HG03457 (cell line): ENCODE results near the gene CDK5RAP2.

Experiments
- ATAC-seq: cut with Tn5 transposase; IDR thresholded peaks from one replicate; pipeline ENCODE4 v1.9.1; 2021; ENCODE audit warnings: moderate number of reproducible peaks; ENCODE audit not compliant: unreplicated experiment

The CDK5RAP2 gene

DNA sequence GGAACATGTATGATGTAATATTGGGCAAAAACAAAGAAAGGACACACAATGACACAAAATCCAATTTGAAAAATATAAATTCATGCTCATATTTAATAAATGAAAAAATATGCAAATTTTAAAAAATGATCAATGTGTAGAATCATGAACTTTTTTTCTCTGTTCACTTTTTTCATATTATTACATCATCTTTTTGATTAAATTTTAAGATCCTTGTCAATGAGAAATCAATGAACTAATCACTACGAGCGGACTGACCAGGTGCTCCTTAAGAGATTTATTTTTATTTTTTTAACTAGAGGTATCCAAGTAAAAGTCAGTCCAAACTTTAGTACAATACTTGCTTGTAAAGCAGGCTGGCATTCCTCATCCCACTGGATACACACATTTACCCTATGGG, 174.1 kb downstream of the CDK5RAP2 start:
- no peak for ATAC-seq

DNA sequence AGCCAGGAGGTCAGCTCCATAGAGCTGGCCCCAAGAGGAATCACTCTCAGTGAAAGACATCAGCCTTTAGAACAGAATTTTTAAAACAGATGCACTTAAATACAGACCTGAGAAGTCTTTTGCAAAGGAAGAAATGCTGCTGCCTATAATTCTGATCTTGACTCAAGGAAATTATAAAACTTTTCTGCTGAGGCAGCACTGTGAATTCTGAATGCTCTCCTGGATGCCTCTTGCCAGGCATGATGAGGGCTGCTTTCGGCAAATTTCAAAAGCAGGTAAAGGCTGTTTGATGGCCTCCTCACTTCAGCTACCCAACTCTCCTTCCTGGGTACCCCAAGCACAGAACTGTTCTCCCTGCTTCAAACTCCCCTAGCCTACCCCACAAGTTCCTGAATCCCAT, 174.8 kb downstream of the CDK5RAP2 start:
- ATAC-seq, result no peak

DNA sequence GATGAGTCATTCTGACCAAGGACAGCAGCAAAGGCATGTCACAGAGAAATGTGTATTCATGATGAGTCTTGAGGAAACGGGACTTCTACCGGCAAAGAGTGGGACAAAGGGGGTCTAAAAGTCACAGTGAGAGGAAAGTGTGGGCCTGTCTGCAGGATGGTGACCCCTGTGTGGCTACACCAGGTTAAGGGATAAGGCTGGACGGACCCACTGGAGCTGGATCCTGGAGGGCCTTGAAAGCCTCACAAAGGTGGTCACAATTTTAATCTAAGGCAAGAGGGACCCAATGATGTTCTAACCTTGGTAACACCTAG, 176.5 kb downstream of the CDK5RAP2 start:
- ATAC-seq, result no peak

DNA sequence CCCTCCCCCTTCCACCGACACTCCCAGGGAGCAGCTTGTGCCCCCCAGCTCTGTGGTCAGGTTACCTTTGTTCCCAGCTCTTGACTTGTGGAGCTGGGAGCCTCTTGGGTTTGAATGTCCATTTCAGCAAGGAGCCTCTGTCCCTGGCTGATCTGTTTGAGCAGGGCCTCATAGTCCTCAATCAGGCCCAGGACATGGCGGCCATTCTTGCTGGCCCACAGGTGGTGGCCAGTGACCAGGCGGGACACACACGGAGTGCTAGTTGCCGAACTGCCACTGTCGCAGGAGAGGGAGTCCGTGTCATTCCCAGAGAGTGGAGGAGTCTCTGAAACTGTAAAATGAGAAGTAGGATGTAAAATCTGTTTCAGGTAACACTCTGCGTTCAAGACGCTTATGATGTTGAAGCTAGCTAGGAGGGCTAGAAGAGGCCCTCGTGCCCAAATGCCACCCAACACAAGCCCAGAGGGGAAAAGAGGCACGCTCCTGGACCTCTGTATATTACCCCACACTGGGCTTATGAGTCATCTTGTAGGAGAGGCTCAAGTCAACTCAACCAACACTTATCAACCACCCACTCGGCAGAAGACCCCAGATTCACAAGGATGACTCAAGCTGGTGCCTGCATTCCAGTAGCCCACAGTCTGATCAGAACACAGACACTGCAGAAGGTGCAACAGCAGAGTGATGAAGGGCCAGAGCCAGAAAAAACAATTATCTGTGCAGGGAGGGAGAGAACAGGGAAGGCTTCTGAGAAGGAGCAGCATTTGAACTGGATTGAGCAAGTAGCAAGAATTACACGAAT, 177.0 kb downstream of the CDK5RAP2 start:
- ATAC-seq, result no peak

DNA sequence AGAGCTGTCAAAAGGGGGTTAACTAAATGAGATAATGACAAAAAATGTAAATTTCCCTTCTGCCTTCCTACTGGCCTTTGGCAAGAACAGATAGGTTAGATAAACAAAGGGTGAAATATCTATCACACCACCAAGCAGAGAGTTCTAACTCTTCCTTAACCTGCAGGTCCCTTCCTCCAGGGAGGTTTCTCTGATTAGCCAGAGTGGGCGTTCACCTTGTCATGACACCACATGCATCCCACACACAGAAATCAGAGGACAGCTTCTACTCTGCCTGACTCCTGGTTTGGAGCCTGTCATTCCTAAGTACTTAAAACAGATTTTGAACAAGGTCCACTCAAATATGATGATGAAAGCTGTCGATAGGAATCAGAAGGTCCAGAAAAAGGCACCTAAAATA, 180.0 kb downstream of the CDK5RAP2 start:
- ATAC-seq, result no peak

DNA sequence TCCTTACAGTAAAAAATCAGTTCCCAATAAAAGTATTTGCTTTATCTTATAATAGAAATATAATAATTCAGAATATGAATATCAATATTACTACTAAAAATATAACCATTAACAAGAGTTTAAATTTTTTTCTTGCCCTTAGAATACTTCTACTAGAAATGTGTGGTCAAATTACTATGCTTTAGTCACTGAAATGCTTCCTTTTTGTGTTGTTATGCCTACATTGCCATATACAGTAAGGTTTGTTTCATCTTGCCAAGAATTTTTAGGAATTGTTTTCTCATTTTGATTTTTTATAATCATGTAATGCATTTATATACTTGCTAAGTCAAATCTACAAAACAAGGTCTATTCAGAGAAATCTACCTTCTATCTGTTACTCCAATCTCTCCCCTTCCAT, 181.7 kb downstream of the CDK5RAP2 start:
- no peak for ATAC-seq

DNA sequence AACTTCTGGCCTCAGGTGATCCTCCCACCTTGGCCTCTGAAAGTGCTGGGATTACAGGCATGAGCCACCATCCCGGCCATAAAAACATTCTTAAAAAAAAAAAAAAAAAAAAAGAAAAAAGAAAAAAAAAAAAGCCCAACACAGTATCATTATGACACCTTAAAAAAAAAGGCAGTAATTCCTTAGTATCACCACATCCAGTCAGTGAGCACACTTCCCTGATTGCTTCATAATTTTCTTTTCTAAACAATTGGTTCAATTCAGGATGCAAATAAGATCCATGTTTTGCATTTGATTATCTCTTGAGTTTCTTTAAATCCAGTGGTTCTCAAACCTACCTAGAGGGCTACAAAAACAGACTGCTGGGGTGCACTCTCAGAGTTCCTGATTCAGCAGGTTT, 182.5 kb downstream of the CDK5RAP2 start:
- ATAC-seq, result no peak

DNA sequence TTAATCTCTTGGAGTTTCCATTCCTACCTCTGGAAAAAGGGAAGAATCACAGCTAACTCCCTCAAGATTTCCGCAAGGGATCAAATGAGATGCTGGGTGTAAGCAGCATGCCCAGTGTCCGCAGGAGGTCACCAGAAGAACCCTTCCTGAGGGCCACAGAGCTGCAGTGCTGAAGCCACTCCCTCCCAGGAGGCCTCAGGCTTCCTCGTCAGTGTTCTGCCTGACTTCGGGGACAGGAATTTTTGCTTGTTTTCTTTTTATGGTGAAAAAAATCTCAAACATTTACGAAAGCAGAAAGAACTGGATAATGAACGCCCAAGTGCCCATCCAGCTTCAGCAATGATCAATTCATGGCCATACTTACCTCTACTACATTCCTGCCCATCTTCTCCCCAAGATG, 183.0 kb downstream of the CDK5RAP2 start:
- ATAC-seq, result no peak

DNA sequence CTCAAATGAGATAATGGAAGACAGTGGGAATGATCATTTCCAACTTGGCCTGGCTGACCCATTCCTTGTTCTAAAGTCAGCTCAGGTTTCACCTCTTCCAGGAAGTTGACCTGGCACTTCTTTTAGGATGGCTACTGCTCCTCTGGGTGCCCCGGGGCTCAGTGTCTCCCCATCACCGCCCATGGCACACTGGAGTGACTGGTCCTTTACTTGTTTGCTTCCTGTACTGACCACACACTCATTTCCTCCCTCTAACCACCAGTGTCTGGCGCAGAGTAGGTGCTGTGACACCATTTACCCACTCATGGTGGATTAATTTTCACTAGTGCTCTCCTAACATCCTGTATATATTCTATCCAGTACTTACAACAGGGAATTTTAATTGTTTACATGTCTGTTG, 183.5 kb downstream of the CDK5RAP2 start:
- no peak for ATAC-seq

DNA sequence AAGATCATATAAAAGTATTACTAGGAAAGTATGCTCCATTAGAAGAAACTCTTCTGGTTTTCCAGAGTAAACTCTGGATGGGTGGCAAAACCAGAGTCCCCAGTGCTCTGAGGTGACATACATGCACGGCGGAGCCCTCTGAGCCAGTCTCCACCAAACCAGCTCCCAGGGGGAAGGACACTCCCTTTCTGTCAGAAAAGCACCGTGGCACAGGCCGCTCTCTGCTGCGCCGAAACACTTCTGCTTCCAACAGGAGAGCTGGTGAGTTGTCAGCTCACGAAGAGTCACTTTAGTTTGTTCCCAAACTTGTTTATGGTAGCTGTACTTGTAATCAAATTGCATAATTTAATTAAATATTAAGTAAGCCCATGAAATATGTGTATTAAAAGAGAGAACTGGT, 184.6 kb downstream of the CDK5RAP2 start:
- ATAC-seq, result no peak

DNA sequence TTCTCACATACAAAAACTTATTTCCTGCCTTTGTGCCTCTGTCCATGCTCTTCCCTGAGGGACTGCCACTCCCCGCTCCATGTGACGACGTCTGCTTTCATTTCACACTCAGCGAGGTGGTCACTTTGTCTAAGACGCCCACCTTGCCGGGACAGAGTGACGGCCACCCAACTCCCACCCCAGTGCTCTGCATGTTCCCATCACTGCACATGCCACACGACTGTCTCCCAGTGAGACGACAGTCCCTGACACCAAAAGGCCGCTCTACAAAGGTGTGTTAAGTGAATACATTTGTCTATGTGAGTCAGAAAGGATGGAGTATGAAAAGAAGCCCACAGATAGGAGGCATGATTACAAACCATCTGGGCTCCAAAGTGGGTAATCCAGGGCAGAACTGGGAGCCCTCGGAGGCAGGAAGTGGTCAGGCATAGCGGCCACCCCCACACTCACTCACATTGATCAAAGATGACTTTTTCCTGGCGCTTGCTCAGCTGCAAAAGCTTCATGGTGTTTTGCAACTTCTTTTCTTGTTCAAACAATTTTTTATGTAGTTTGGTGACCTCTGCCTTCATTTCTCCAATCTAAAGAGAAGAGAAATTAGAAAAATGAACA, 185.8 kb downstream of the CDK5RAP2 start:
- no peak for ATAC-seq

DNA sequence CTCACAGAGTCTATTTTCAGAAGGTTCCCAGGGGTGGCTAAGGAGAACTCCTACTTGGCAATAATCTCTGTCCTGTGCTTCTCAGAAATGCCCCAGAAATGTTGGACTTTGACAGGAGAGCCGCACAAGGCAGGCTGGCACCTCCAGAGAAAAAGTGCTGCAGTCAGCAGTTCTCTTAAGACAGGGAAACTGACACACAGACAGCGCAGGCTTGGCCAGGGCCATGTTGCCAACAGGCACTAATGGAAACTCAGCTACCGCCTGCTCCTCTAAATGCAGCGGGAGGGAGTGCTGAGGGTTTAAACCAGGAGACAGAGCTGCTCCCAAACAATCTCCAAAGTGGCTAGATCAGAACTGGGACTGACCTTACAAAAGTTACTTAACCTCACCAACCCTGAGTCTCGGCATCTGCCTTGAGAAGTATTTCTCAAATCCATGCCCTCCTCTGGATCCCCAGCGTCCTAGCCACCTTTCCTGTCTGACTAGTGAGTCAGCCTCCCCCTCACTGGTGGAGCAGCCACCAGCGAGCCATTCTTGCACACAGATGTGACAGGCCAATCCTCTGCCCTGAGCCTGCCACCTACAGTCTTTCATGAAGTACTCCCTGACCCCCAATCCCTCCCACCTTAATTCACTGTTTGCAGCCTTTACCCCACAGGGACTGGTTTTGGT, 186.4 kb downstream of the CDK5RAP2 start:
- no peak for ATAC-seq

DNA sequence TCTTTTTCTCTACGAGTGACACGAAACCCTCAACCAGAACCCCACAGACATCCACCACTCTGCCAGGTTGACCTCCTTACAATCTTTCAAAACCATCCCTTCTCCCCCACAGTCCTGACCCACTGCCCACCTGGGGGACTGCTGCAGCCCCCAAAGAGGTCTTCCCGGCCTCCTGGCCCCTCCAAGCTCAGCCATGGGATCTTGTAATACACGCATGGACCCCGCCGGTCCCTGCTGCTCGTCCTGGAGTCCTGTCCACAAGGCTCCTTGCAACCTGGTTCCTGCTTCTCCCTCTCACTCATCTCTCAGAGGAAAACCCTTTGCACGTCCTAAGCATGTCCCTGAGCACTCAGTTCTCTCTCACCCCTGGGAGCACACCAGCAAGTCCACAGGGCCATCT, 187.3 kb downstream of the CDK5RAP2 start:
- no peak for ATAC-seq

DNA sequence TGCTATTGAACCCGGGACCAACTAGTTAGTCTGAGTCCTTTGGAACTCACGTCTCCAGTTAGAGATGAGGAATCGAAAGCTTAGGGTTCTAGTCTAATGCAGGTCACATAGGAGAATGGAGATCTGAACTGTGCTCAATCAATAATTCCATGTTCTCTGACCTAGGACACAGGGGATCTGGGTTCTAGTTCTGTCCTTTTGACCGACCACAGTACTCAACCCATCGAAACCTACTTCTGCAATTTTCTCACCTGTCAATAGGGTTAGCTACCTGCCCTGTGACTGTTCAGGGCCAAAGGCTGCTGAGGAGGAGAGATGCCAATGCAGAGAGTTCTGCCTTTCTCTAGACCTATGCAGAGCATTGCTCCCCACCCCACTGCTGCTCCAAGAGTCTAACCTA, 187.7 kb downstream of the CDK5RAP2 start:
- ATAC-seq, result no peak

DNA sequence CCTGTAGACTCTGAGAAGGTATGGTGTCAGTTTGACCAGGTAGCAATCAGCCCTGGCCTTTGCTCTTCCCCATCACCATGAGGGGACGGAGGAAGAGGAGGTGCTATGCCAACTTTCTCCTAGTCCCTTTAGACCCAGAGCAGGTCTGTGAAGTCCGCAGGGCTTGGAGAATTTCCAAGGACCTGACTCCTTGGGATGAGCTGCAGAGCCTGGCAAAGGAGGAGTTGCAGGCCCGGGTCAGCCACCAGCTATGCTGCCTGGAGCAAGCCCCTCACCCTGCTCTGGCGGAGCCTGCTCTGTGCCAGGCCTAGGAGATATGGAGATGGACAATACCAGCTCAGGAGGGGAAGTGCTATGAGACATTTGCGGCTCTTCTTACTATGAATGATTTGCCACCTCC, 188.3 kb downstream of the CDK5RAP2 start:
- no peak for ATAC-seq

DNA sequence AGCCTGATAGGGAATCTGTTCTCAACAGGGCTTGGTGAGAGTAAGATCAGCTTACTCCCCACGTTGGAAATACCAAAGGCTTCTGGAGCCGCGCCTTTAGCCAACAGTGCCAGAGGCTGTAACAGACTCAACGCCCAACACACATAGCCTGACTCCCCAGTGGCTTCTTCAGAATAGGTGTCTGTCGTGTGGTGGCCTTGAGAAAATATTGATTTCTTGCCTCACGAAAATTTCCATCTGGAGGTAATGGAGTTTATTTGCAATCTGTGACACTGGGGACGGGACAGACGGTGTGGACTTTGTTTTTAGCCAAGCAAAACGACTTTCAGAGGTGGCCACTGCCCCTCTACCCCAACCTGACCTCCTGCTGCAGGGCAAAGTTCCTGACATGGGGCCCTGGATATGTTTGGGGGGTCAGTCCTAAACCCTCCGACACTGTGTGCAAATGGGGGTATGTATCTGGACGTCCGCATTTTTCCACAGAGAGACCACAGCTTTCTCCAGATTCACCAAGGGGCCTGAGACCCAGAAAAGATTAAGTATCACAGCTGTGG, 189.3 kb downstream of the CDK5RAP2 start:
- ATAC-seq, result no peak

DNA sequence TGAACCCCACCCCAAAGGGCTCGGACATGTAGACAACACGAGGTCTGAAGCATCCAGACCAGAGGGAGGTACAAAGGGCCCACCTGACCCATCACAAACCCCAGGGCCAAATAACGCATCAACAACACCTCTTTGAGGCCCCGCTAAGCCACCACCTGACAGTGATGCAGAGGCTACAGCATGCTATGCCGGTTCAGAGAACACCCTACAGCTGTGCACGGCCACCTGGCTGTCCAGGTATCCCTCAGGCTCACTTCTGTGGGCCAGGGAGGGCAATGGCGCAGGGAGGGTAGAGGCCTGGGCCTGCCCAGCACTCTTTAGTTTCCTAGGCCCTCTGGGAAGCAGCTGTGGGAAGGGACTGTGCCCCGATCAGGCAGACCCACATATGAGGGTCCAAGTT, 190.1 kb downstream of the CDK5RAP2 start:
- ATAC-seq, result no peak

DNA sequence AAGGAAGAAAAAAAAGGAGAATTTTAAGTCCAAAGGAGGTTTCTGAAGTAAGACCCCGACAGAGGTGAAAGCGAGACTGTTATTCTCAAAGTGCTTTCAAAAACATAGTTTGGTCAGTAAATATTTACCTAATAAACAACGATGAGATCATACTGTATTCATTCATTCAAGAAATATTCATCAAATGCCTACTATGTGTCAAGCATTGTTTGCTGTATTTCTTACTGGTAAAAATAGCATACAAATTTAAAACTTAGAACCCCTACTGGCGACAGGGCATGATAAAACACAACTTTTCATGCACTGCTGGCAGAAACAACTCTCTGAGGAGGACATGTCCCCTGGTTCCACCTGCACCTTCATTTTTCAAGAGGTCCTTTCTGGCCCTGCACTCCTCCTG, 190.7 kb downstream of the CDK5RAP2 start:
- no peak for ATAC-seq

DNA sequence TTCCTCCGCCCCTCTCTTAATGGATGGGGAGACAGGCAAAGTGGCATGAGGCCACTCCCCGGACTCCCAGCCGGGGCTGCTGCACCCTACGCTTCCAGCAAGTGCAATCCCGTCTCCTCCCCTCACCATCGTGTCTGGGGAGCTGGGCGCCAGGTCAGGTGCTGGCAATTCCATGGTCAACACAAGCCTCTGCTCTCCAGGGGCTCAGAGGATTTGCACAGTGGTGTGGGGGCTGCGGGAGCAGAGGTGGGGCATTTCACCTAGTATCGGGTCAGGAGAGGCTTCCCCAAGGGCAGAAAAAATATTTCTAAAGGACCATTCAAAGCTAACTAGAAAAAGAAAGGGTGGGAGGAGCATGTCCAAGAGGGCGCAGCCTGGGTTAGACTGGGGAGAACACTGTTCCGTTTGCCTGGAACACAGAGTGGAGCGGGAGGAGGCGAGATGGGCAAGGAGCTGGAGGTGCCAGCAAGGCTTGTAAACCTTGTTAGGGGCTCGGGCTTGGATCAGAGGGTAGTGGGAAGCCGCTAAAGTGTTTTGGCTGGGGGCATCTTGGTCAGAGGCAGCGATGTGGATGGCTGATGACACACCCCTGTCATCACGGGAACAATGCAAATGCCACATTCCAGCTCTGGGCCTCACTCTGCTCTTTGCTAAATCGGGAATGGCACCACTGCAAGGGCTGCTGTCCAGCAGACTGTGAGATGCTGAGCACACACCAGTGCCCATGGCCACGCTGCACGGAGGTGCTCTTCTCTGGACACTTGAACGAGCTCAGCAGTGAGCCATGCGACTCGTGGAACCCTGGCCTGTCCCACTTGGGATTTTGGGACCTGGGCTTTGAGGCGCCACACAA, 191.7 kb downstream of the CDK5RAP2 start:
- ATAC-seq, result no peak

DNA sequence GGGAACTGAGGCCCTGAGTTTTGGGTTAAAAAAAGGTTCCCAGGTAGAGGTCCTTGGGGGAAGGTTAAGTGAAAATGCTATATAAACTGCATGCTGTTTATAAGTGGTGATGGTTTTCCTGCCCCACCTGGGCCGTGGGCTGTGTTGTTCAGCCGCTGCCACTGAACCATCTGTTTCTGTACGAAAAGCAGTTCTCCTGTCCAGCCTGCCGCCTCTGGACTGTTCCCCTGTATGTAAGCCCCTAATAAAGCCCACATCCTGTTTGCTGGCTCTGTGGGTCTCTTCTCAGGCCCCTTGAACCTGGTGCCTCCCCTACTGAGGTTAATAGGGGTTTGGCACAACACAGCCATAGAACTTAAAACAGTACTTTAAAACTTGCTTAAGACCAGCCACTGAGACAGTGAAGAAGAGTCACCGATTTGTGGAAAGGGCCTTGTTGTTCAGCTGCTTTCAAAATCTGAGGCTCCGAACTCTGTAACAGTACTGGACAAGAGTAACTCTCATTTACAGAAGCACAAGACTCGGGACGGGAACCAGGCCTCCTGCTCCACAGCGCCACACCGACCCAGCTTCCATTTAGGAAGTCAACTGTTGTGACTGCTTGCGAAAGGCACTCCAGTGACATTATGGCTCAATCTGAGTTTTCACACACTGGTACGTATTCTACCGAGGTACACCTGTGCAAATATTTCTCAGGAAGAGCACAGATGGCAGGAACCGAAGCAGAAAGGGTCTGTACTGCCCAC, 192.5 kb downstream of the CDK5RAP2 start:
- no peak for ATAC-seq
